SJSA1 (cell line): ENCODE data around the gene CPZ. TPM values are rescaled to one million over a fixed set of nuclear protein-coding genes. Genes with fewer than 3 reads are reported as not detected.

ENCODE experiments used
- DNase-seq, 2 experiments: peaks; one replicate each; pipeline ENCODE4 v3.0.0-alpha.2; 2015 to 2020; ENCODE audit warnings: low spot score in 2 of 2, low read depth in 1 of 2
- H3K27ac ChIP-seq: fragments of 250-450 bp; sonication (Bioruptor Pico); 2 replicates; pipeline ENCODE4 v1.5.1; 2020; ENCODE audit warnings: mild to moderate bottlenecking, moderate library complexity
- H3K27me3 ChIP-seq: fragments of 250-450 bp; sonication (Bioruptor Pico); replicated peaks from 2 replicates; pipeline ENCODE4 v1.5.1; 2020; ENCODE audit warnings: mild to moderate bottlenecking, moderate library complexity
- H3K36me3 ChIP-seq: fragments of 250-450 bp; sonication (Bioruptor Pico); 2 replicates; pipeline ENCODE4 v1.5.1; 2020; ENCODE audit warnings: mild to moderate bottlenecking
- H3K4me1 ChIP-seq: fragments of 250-450 bp; sonication (Bioruptor Pico); replicated peaks from 2 replicates; pipeline ENCODE4 v1.6.1; 2021; ENCODE audit warnings: mild to moderate bottlenecking
- H3K4me3 ChIP-seq: fragments of 250-450 bp; sonication (Bioruptor Pico); 2 replicates; pipeline ENCODE4 v1.5.1; 2020; ENCODE audit warnings: mild to moderate bottlenecking
- H3K9me3 ChIP-seq: fragments of 250-450 bp; sonication (Bioruptor Pico); replicated peaks from 2 replicates; pipeline ENCODE4 v1.5.1; 2020; ENCODE audit warnings: mild to moderate bottlenecking
- total RNA-seq: library from RNA; depleted of rRNA; stranded (reverse); fragments of >200 nt; shearing (Covaris generic); gene quantifications from 2 replicates; pipeline ENCODE4 v1.2.3, GENCODE V29; 2014

The CPZ gene
- total RNA-seq, 1 experiment from 2014 or later: 165 TPM

- H3K27me3 ChIP-seq: no peaks in the 10 kb centered on the region
These were observed 51.4 kb downstream of the CPZ start for GRCh38 chr4:8643986-8644385.

GRCh38 chr4:8644461-8644891, 51.9 kb downstream of the CPZ start:
- no peak overlapping the region for H3K4me3 ChIP-seq
- H3K27me3 ChIP-seq: no peaks in the 10 kb centered on the region
- H3K4me1 ChIP-seq: no peaks in the 10 kb centered on the region
- H3K27ac ChIP-seq: no peak overlapping the region
- peak in 1 of 2 experiments; percentile 14 for DNase-seq
- no peaks in the 10 kb centered on the region for H3K36me3 ChIP-seq
- H3K9me3 ChIP-seq: no peaks in the 10 kb centered on the region

More at GRCh38 chr4:8643986-8644385, 51.4 kb downstream of the CPZ start:
- Histone ChIP-seq H3K4me3 (no peak overlapping the region), H3K27ac (no peak overlapping the region), H3K36me3 (no peaks in the 10 kb centered on the region), H3K4me1 (no peaks in the 10 kb centered on the region), H3K9me3 (no peaks in the 10 kb centered on the region)
- peak in 1 of 2 experiments; percentile 20 for DNase-seq

GRCh38 chr4:8644966-8645752, 52.6 kb downstream of the CPZ start:
- Histone ChIP-seq H3K4me1 (no peaks in the 10 kb centered on the region), H3K9me3 (no peaks in the 10 kb centered on the region), H3K27me3 (no peaks in the 10 kb centered on the region), H3K36me3 (no peaks in the 10 kb centered on the region), H3K27ac (no peak overlapping the region), H3K4me3 (no peak overlapping the region)
- peak in 1 of 2 experiments; percentile 17 for DNase-seq

- no peak overlapping the region for H3K4me3 ChIP-seq
- H3K36me3 ChIP-seq: no peaks in the 10 kb centered on the region
- H3K27me3 ChIP-seq: no peaks in the 10 kb centered on the region
- no peak overlapping the region for H3K27ac ChIP-seq
- peak in 1 of 2 experiments; percentile 18 for DNase-seq
- no peaks in the 10 kb centered on the region for H3K4me1 ChIP-seq
- no peaks in the 10 kb centered on the region for H3K9me3 ChIP-seq
These were observed 53.2 kb downstream of the CPZ start for GRCh38 chr4:8645753-8646124.

GRCh38 chr4:8646296-8647093, 53.9 kb downstream of the CPZ start:
- Histone ChIP-seq H3K9me3 (no peaks in the 10 kb centered on the region), H3K4me3 (no peak overlapping the region), H3K27me3 (no peaks in the 10 kb centered on the region), H3K36me3 (no peaks in the 10 kb centered on the region), H3K27ac (no peak overlapping the region), H3K4me1 (no peaks in the 10 kb centered on the region)
- DNase-seq: no peak

- H3K27me3 ChIP-seq: no peaks in the 10 kb centered on the region
- no peaks in the 10 kb centered on the region for H3K9me3 ChIP-seq
- H3K27ac ChIP-seq: no peak overlapping the region
- H3K36me3 ChIP-seq: no peaks in the 10 kb centered on the region
- H3K4me3 ChIP-seq: no peak overlapping the region
- no peaks in the 10 kb centered on the region for H3K4me1 ChIP-seq
- no peak for DNase-seq
These were observed 54.6 kb downstream of the CPZ start for GRCh38 chr4:8647094-8647570.

- Histone ChIP-seq H3K27ac (no peak overlapping the region), H3K27me3 (no peaks in the 10 kb centered on the region), H3K4me3 (no peak overlapping the region), H3K36me3 (no peaks in the 10 kb centered on the region), H3K4me1 (no peaks in the 10 kb centered on the region), H3K9me3 (no peaks in the 10 kb centered on the region)
- no peak for DNase-seq
These were observed 55.1 kb downstream of the CPZ start for GRCh38 chr4:8647626-8648025.

GRCh38 chr4:8648296-8648695, 55.7 kb downstream of the CPZ start:
- H3K27me3 ChIP-seq: no peaks in the 10 kb centered on the region
- no peak for DNase-seq

GRCh38 chr4:8648816-8649630, 56.5 kb downstream of the CPZ start:
- Histone ChIP-seq H3K4me1 (no peaks in the 10 kb centered on the region), H3K27ac (no peak overlapping the region), H3K36me3 (no peaks in the 10 kb centered on the region), H3K27me3 (no peaks in the 10 kb centered on the region), H3K9me3 (no peaks in the 10 kb centered on the region), H3K4me3 (no peak overlapping the region)
- peak in 1 of 2 experiments; percentile 13 for DNase-seq

More at GRCh38 chr4:8648296-8648695, 55.7 kb downstream of the CPZ start:
- Histone ChIP-seq H3K36me3 (no peaks in the 10 kb centered on the region), H3K27ac (no peak overlapping the region), H3K4me1 (no peaks in the 10 kb centered on the region), H3K9me3 (no peaks in the 10 kb centered on the region), H3K4me3 (no peak overlapping the region)

- DNase-seq: peak in 1 of 2 experiments; percentile 15
- no peak overlapping the region for H3K27ac ChIP-seq
- H3K4me3 ChIP-seq: no peak overlapping the region
- H3K27me3 ChIP-seq: no peaks in the 10 kb centered on the region
- no peaks in the 10 kb centered on the region for H3K9me3 ChIP-seq
- H3K4me1 ChIP-seq: no peaks in the 10 kb centered on the region
- H3K36me3 ChIP-seq: no peaks in the 10 kb centered on the region
These were observed 57.2 kb downstream of the CPZ start for GRCh38 chr4:8649631-8650361.

- Histone ChIP-seq H3K9me3 (no peaks in the 10 kb centered on the region), H3K4me3 (no peak overlapping the region), H3K27ac (no peak overlapping the region), H3K27me3 (no peaks in the 10 kb centered on the region), H3K36me3 (no peaks in the 10 kb centered on the region), H3K4me1 (no peaks in the 10 kb centered on the region)
- peak in 1 of 2 experiments; percentile 7 for DNase-seq
These were observed 59.2 kb downstream of the CPZ start for GRCh38 chr4:8651661-8652180.

- Histone ChIP-seq H3K27me3 (no peaks in the 10 kb centered on the region), H3K4me3 (no peak overlapping the region), H3K9me3 (no peaks in the 10 kb centered on the region), H3K4me1 (no peaks in the 10 kb centered on the region), H3K27ac (no peak overlapping the region), H3K36me3 (no peaks in the 10 kb centered on the region)
- DNase-seq: peak in 1 of 2 experiments; percentile 9
These were observed 59.9 kb downstream of the CPZ start for GRCh38 chr4:8652181-8653078.
